ENCODE data around the gene CCDC91.

DNA sequence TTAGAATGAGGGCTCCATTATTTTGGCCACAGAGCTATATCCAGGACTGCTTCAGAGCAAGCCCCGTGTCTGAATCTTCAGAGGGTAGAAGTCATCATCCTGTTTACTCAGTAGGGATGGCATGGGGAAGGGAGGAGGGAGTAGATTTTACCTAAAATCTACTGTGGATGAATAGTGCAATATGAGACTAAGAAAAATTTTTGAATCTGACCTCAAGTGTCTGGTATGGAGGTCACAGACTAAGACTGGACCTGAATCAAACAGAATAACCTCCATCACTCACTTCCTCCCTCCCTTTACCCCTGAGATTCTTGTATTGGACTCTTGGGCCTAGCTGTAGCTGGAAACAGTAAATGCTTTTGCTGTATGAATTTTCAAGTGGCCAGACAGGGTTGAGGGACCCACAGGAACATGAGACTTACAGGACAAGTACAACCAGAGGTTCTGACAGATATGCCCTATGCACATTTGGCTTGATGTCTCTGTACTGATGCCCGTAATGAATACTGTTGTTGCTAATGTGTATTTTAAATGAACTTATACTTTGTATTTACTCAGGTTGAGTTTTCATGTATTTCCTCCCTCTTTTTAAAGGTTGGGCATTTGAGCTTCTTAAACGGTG lies 78.5 kb downstream of the CCDC91 start:
- TF ChIP-seq, protein P1, sequence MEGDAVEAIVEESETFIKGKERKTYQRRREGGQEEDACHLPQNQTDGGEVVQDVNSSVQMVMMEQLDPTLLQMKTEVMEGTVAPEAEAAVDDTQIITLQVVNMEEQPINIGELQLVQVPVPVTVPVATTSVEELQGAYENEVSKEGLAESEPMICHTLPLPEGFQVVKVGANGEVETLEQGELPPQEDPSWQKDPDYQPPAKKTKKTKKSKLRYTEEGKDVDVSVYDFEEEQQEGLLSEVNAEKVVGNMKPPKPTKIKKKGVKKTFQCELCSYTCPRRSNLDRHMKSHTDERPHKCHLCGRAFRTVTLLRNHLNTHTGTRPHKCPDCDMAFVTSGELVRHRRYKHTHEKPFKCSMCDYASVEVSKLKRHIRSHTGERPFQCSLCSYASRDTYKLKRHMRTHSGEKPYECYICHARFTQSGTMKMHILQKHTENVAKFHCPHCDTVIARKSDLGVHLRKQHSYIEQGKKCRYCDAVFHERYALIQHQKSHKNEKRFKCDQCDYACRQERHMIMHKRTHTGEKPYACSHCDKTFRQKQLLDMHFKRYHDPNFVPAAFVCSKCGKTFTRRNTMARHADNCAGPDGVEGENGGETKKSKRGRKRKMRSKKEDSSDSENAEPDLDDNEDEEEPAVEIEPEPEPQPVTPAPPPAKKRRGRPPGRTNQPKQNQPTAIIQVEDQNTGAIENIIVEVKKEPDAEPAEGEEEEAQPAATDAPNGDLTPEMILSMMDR (conservative IDR thresholded peaks at IDR 0.05 in 1 of 2, IDR thresholded peaks at IDR 0.05 in 1 of 2; ENCODE audit: low read depth in 1 of 2, low read length in 2 of 2), result no peak
- no peak for TF ChIP-seq EZH2 (IDR thresholded peaks at IDR 0.05; ENCODE audit: low read length, missing control alignments)

Measured in fibroblast of lung (primary cell).